ENCODE results near the gene HGFAC.
"Not testable (repeated sequence)": the region's sequence is repeated elsewhere in the genome, so short reads cannot be mapped to it uniquely, and the experiment has no call there.

HGFAC gene

GRCh38 chr4:3444351-3445110 lies 2.8 kb downstream of the HGFAC start:
- no peak for DNase-seq

GRCh38 chr4:3445111-3445820 lies 3.5 kb downstream of the HGFAC start:
- no peak for DNase-seq

GRCh38 chr4:3445829-3446545 lies 4.2 kb downstream of the HGFAC start:
- no peak for DNase-seq

DNA sequence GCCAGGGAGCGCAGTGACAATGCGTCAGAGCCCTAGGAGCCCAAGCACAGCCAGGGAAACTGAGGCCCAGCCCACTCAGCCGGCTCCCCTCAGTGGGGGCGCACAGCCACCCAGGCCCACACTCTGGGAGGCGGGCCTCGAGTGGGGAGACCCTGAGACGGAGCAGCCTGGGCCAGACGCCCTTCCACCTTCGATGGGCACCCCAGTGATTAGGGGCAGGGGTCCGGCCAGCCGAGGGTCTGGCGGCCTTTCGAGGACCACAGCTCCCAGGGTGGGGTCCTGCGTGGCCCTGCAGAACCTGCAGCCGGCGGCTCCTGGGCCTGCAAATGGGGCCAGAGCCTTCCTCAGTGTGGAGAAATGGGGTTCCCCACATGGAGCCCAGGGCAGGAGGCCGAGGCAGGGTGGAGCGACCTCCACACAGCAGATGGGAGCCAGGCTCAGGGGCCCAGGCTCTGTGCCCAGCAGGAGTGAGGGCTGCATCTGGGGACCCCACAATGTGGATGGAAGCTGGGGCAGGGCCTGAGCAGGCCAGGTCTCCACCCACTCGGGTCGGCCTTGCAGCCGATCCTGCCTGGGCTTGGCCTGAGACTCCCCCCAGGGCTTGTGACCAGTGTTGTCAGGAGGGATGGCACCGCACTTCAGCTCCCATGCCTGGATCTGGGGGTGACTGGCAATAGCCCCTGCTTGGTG lies 5.0 kb downstream of the HGFAC start:
- DNase-seq, result no peak

DNA sequence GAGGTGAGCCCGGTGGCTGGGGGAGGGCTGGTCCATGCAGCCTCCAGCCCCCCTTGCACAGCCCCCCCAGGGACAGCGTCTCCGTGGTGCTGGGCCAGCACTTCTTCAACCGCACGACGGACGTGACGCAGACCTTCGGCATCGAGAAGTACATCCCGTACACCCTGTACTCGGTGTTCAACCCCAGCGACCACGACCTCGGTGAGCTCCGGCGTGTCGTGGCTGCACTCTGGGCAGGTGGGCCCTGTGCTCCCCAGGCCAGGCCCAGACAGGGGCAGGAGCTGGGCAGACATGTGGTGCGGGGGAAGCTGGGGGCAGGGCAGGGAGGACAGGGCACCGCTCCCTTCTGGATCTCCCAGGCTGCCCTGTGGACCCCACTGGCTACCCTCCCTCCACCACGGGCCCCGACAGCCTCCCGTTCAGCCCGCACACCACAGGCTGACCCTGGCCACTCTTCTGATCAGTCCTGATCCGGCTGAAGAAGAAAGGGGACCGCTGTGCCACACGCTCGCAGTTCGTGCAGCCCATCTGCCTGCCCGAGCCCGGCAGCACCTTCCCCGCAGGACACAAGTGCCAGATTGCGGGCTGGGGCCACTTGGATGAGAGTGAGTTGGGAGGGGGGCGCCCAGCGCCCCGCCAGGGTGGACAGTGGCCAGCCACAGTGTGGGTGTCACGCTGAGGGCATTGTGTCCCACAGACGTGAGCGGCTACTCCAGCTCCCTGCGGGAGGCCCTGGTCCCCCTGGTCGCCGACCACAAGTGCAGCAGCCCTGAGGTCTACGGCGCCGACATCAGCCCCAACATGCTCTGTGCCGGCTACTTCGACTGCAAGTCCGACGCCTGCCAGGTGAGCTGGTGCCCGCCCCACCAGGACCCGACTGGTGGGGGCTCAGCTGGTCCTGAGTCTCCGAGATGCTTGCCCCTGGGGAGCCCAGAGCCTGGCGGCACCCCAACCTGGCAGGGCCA lies 5.9 kb downstream of the HGFAC start:
- no peak for DNase-seq

GRCh38 chr4:3449047-3449573 lies 7.3 kb downstream of the HGFAC start:
- DNase-seq, result no peak

GRCh38 chr4:3449574-3450534 lies 8.1 kb downstream of the HGFAC start:
- DNase-seq, result no peak

- no peak for DNase-seq
Measured at GRCh38 chr4:3450643-3451042, 8.9 kb downstream of the HGFAC start.

DNA sequence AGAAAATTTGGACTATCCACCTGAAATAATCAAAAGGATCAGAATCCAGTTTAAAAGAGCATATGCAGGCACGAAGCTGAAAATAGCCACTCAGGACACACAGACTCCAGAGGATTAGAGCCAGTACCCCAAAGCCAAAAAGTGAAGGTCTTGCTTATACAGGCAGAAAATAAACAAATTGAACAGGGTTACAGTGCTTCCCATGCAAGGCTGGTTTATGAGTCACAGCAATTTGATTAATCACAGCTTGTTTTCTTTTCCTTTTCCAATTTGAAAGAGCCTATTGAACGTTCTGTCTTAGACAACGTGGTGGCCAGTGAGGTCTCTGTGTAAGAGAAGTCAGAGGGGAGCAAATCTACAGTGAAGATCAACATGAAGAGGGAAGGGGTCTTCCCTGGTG lies 10.2 kb downstream of the HGFAC start:
- DNase-seq, result no peak

DNA sequence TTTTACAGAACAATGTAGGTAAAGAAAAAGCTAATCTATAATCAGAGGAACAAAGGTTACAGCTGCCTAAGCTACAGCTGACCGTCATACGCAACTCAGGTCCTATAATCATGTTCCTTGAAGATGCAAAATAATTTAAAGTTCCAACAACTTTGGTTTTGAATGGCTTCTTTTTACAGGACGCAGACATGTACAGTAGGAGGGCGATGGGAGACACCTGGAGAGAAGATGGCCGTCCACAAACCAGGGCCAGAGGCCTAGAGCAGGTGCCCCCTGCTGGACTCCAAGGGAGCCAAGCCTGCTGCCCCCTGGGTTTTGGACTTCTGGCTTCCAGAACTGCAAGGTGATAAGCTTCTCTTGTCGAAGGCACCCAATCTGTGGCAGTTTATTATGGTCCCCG lies 10.6 kb downstream of the HGFAC start:
- DNase-seq, result no peak

- not testable (repeated sequence) for DNase-seq
Measured at GRCh38 chr4:3455596-3455995, 13.8 kb downstream of the HGFAC start.

DNA sequence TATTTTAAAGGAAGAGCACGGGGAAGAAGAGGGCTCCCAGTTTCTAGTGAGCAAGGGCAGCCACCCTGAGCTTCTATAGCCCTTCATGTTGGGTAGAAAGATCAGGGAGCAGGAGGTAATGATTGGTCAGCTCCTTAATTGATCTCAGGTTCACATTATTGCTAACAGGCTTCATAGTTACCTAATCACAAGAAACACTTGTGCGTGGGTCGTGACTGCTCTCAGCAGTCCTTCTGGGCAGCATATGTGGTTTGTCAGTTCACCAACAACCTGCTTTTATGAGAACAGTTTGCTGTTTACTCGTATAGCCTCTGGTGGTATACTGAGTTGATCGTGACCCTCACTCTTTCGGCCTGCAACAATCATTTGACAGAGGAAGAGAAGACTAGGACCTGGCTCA lies 16.6 kb downstream of the HGFAC start:
- no peak for DNase-seq

GRCh38 chr4:3459156-3459555 lies 17.4 kb downstream of the HGFAC start:
- DNase-seq, result not testable (repeated sequence)

DNA sequence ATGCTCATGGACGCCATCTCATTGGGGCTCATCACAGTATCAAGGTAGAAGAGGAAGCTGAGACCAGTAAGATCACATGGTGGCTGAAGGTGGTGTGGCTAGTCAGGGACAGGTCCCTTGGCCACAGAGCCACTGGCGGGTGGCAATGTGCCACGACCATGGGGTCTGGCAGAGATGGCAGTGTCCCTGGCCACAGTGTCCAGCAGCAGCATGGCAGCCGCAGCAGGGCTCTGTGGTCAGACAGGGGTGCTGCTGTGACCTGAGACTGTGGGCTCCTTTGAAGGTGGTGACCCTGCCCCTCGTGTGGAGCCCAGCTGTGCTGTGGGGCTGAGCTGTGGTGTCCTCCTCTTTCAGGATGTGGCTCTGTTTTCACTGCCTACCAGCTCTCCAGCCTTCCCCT lies 19.2 kb downstream of the HGFAC start:
- DNase-seq, result no peak

- DNase-seq, result no peak
Measured at GRCh38 chr4:3461515-3462291, 19.9 kb downstream of the HGFAC start.

- DNase-seq, result no peak
Measured at GRCh38 chr4:3462321-3462789, 20.6 kb downstream of the HGFAC start.

- no peak for DNase-seq
Measured at GRCh38 chr4:3462790-3463415, 21.1 kb downstream of the HGFAC start, which contains the start of gene DOK7. Gene DOK7, plus strand, starts transcription at chr4:3463306. Its CDS starts 70 bp downstream, at chr4:3463376.

GRCh38 chr4:3463556-3464348 lies 22.0 kb downstream of the HGFAC start:
- DNase-seq, result no peak
